ENCODE measurements around the gene MNAT1. TPM values are rescaled to one million over a fixed set of nuclear protein-coding genes. Genes with fewer than 3 reads are reported as not detected.
A peak's percentile ranks its signal among the peaks of the same experiment; 100 is the strongest.

Gene MNAT1
- total and polyA plus RNA-seq, 2 experiments from 2014 or later: 34.4 to 60.9 TPM

GRCh38 chr14:60757567-60758002 is 23.0 kb downstream of the MNAT1 start:
- H3K9me2 ChIP-seq (replicated peaks; ENCODE audit: insufficient read depth): no peaks in the 10 kb centered on the region
- no peak for TF ChIP-seq EZH2phosphoT487 (IDR thresholded peaks at IDR 0.05; ENCODE audit: low read depth, severe bottlenecking, unreplicated experiment)
- TF ChIP-seq CTCF (IDR thresholded peaks at IDR 0.05; ENCODE audit: poor library complexity): no peak
- TF ChIP-seq EZH2 (IDR thresholded peaks at IDR 0.05; ENCODE audit: borderline replicate concordance): no peak
- H3K27me3 ChIP-seq: no peaks in the 10 kb centered on the region
- peaks cover 3% of the 10 kb centered on the region for H4K20me1 ChIP-seq (ENCODE audit: insufficient read depth, poor library complexity, severe bottlenecking)
- H3K79me2 ChIP-seq: peaks cover 72% of the 10 kb centered on the region
- H3K36me3 ChIP-seq (replicated peaks; ENCODE audit: insufficient read depth, low read depth): no peaks in the 10 kb centered on the region
- H3K9me3 ChIP-seq (ENCODE audit: low read depth): no peaks in the 10 kb centered on the region
- H2AFZ ChIP-seq: no peak overlapping the region
- peaks cover 16% of the 10 kb centered on the region for H3K4me1 ChIP-seq (ENCODE audit: insufficient read depth)
- H3K27ac ChIP-seq: no peak overlapping the region
- no peak overlapping the region for H3K4me3 ChIP-seq
- no peak overlapping the region for H3K4me2 ChIP-seq
- no peak for DNase-seq (ENCODE audit: low spot score)
- 76% methylated on average over 1 of the region's 1 CpG for WGBS (ENCODE audit: low lambda C conversion rate, missing lambda C conversion rate)

- H3K27ac ChIP-seq: no peak overlapping the region
- H3K27me3 ChIP-seq: no peaks in the 10 kb centered on the region
- H3K79me2 ChIP-seq: peaks cover 72% of the 10 kb centered on the region
- WGBS (ENCODE audit: low lambda C conversion rate, missing lambda C conversion rate): 64% methylated on average over 2 of the region's 2 CpGs
- H2AFZ ChIP-seq: no peak overlapping the region
- H3K4me1 ChIP-seq (ENCODE audit: insufficient read depth): peaks cover 16% of the 10 kb centered on the region
- TF ChIP-seq EZH2phosphoT487 (IDR thresholded peaks at IDR 0.05; ENCODE audit: low read depth, severe bottlenecking, unreplicated experiment) (no peak), CTCF (IDR thresholded peaks at IDR 0.05; ENCODE audit: poor library complexity) (no peak), EZH2 (IDR thresholded peaks at IDR 0.05; ENCODE audit: borderline replicate concordance) (no peak)
- H3K9me2 ChIP-seq (replicated peaks; ENCODE audit: insufficient read depth): no peaks in the 10 kb centered on the region
- no peak overlapping the region for H3K4me2 ChIP-seq
- H3K36me3 ChIP-seq (replicated peaks; ENCODE audit: insufficient read depth, low read depth): no peaks in the 10 kb centered on the region
- no peaks in the 10 kb centered on the region for H3K9me3 ChIP-seq (ENCODE audit: low read depth)
- no peak for DNase-seq (ENCODE audit: low spot score)
- H4K20me1 ChIP-seq (ENCODE audit: insufficient read depth, poor library complexity, severe bottlenecking): peaks cover 5% of the 10 kb centered on the region
- no peak overlapping the region for H3K4me3 ChIP-seq
Observed at GRCh38 chr14:60758885-60759284, 24.3 kb downstream of the MNAT1 start.

- Histone ChIP-seq H3K27ac (peak overlapping the region; percentile 5), H3K9me2 (replicated peaks; ENCODE audit: insufficient read depth) (no peaks in the 10 kb centered on the region), H4K20me1 (ENCODE audit: insufficient read depth, poor library complexity, severe bottlenecking) (peaks cover 5% of the 10 kb centered on the region), H3K9me3 (ENCODE audit: low read depth) (no peaks in the 10 kb centered on the region), H3K79me2 (peaks cover 71% of the 10 kb centered on the region), H2AFZ (no peak overlapping the region), H3K27me3 (no peaks in the 10 kb centered on the region), H3K4me1 (ENCODE audit: insufficient read depth) (peaks cover 16% of the 10 kb centered on the region), H3K36me3 (replicated peaks; ENCODE audit: insufficient read depth, low read depth) (no peaks in the 10 kb centered on the region), H3K4me2 (peak overlapping the region; percentile 32), H3K4me3 (no peak overlapping the region)
- no peak for TF ChIP-seq EZH2phosphoT487 (IDR thresholded peaks at IDR 0.05; ENCODE audit: low read depth, severe bottlenecking, unreplicated experiment)
- TF ChIP-seq CTCF (IDR thresholded peaks at IDR 0.05; ENCODE audit: poor library complexity): no peak
- TF ChIP-seq EZH2 (IDR thresholded peaks at IDR 0.05; ENCODE audit: borderline replicate concordance): no peak
- 96% methylated on average over 1 of the region's 1 CpG for WGBS (ENCODE audit: low lambda C conversion rate, missing lambda C conversion rate)
- no peak for DNase-seq (ENCODE audit: low spot score)
Observed at GRCh38 chr14:60760209-60760608, 25.6 kb downstream of the MNAT1 start.

Data from hepatocyte (in vitro differentiated cells).